DOHH2 (cell line): ENCODE data around the gene FOXP4.

Experiments
- H3F3A ChIP-seq: fragments of 200-600 bp; sonication (generic), shearing (Covaris generic); 2 replicates; pipeline ENCODE4 v1.6.0; 2016; ENCODE audit warnings: antibody characterized with exemption, mild to moderate bottlenecking; ENCODE audit not compliant: control insufficient read depth, insufficient read depth
- H3K27ac ChIP-seq: fragments of 200-600 bp; sonication (generic); 2 replicates; pipeline ENCODE4 v1.5.1; 2014; ENCODE audit warnings: low read depth, mild to moderate bottlenecking, low read length, moderate library complexity
- H3K27me3 ChIP-seq: fragments of 200-600 bp; sonication (generic); 2 replicates; pipeline ENCODE4 v1.6.1; 2014; ENCODE audit warnings: mild to moderate bottlenecking, low read length, mixed read lengths; ENCODE audit not compliant: control insufficient read depth
- H3K36me3 ChIP-seq: fragments of 200-600 bp; sonication (generic); 2 replicates; pipeline ENCODE4 v1.6.1; 2014; ENCODE audit warnings: mild to moderate bottlenecking, low read length, moderate library complexity, mixed read lengths; ENCODE audit not compliant: control insufficient read depth
- H3K4me1 ChIP-seq: fragments of 200-600 bp; sonication (generic); 2 replicates; pipeline ENCODE4 v1.6.1; 2014; ENCODE audit warnings: mild to moderate bottlenecking, low read length, mixed read lengths; ENCODE audit not compliant: control insufficient read depth
- H3K4me2 ChIP-seq: fragments of 200-600 bp; sonication (generic); 2 replicates; pipeline ENCODE4 v1.6.0; 2014; ENCODE audit warnings: mild to moderate bottlenecking, low read length, moderate library complexity
- H3K4me3 ChIP-seq: fragments of 200-600 bp; sonication (generic); 2 replicates; pipeline ENCODE4 v1.5.1; 2014; ENCODE audit warnings: mild to moderate bottlenecking, low read length, mixed read lengths
- H3K79me2 ChIP-seq: fragments of 200-600 bp; sonication (generic); 2 replicates; pipeline ENCODE4 v1.6.1; 2014; ENCODE audit warnings: mild to moderate bottlenecking, low read length, mixed read lengths; ENCODE audit not compliant: control insufficient read depth
- H3K9me2 ChIP-seq: fragments of 200-600 bp; sonication (generic); replicated peaks from 2 replicates; pipeline ENCODE4 v1.6.1; 2014; ENCODE audit warnings: mild to moderate bottlenecking, low read length, mixed read lengths; ENCODE audit not compliant: control insufficient read depth
- H3K9me3 ChIP-seq: fragments of 200-600 bp; sonication (generic); 2 replicates; pipeline ENCODE4 v1.6.1; 2014; ENCODE audit warnings: antibody characterized with exemption, low read length, mixed read lengths; ENCODE audit not compliant: control insufficient read depth, insufficient read depth
- H4K20me1 ChIP-seq: fragments of 200-600 bp; sonication (generic); 2 replicates; pipeline ENCODE4 v1.6.0; 2014; ENCODE audit warnings: low read depth, mild to moderate bottlenecking, antibody characterized with exemption, low read length, moderate library complexity; ENCODE audit not compliant: control insufficient read depth, insufficient read depth
- CTCF ChIP-seq: fragments of 200-600 bp; sonication (generic); IDR thresholded peaks from one replicate; pipeline ENCODE4 v1.5.1; 2014; ENCODE audit warnings: antibody characterized with exemption, mild to moderate bottlenecking, low read depth, low read length; ENCODE audit not compliant: poor library complexity, severe bottlenecking
- EZH2phosphoT487 ChIP-seq: fragments of 200-600 bp; sonication (generic); IDR thresholded peaks from 2 replicates; pipeline ENCODE4 v1.6.1; 2017; ENCODE audit warnings: borderline replicate concordance, mild to moderate bottlenecking, antibody characterized with exemption, low read length, moderate library complexity, mixed read lengths

FOXP4 gene

DNA sequence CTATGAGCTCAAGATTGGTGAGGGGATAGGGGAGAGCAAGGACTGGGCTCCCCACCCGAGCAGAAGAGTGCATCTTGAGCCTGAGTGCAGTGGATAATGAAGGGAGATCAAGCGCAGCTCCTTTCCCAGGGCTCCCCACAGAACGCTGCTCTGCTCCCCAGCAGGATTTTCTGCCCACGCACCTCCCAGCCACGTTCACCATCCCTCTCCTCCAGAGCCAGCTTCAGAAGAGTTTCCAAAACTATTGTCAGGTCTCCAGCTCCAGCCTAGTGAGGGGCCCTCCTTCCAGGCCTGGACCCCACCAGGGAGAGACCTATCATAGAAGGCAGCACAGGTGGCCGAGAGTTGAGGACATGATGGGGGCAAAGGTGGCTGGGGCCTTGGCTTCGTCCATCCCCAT lies 34.5 kb downstream of the FOXP4 start:
- Histone ChIP-seq H3K36me3 (no peaks in the 10 kb centered on the region; the same call in 1 of the 2 replicates), H3K4me2 (no peak overlapping the region), H3K27me3 (no peaks in the 10 kb centered on the region), H3K79me2 (no peaks in the 10 kb centered on the region), H3K4me1 (peaks cover 3% of the 10 kb centered on the region; the same call in 1 of the 2 replicates), H3K9me3 (no peaks in the 10 kb centered on the region), H3F3A (no peaks in the 10 kb centered on the region), H4K20me1 (peaks cover 2% of the 10 kb centered on the region; the same call in 1 of the 2 replicates), H3K27ac (no peak overlapping the region), H3K9me2 (no peaks in the 10 kb centered on the region), H3K4me3 (no peak overlapping the region)
- TF ChIP-seq EZH2phosphoT487 (no peak), CTCF (no peak)

- Histone ChIP-seq H3K27me3 (no peaks in the 10 kb centered on the region), H3K27ac (no peak overlapping the region), H3K9me2 (no peaks in the 10 kb centered on the region), H3K9me3 (no peaks in the 10 kb centered on the region), H3K4me3 (no peak overlapping the region), H3K36me3 (no peaks in the 10 kb centered on the region; the same call in 1 of the 2 replicates), H3K4me1 (peaks cover 3% of the 10 kb centered on the region; the same call in 1 of the 2 replicates), H4K20me1 (peaks cover 2% of the 10 kb centered on the region; the same call in 1 of the 2 replicates), H3K4me2 (no peak overlapping the region), H3F3A (no peaks in the 10 kb centered on the region), H3K79me2 (no peaks in the 10 kb centered on the region)
- TF ChIP-seq EZH2phosphoT487 (no peak), CTCF (no peak)
These were observed 35.3 kb downstream of the FOXP4 start for GRCh38 chr6:41581381-41581991.

- Histone ChIP-seq H3K9me3 (no peaks in the 10 kb centered on the region), H3F3A (no peaks in the 10 kb centered on the region), H3K36me3 (no peaks in the 10 kb centered on the region; the same call in 1 of the 2 replicates), H3K79me2 (no peaks in the 10 kb centered on the region), H3K27ac (no peak overlapping the region), H3K4me1 (peaks cover 3% of the 10 kb centered on the region; the same call in 1 of the 2 replicates), H3K4me3 (no peak overlapping the region), H4K20me1 (peaks cover 2% of the 10 kb centered on the region; the same call in 1 of the 2 replicates), H3K4me2 (no peak overlapping the region), H3K9me2 (no peaks in the 10 kb centered on the region), H3K27me3 (no peaks in the 10 kb centered on the region)
- TF ChIP-seq EZH2phosphoT487, result no peak
- TF ChIP-seq CTCF, result no peak
These were observed 36.4 kb downstream of the FOXP4 start for GRCh38 chr6:41582540-41582939.
